GM19463 (cell line): ENCODE data around the gene RPS23.

Source experiments
- ATAC-seq: cut with Tn5 transposase; IDR thresholded peaks from one replicate; pipeline ENCODE4 v1.9.1; 2021; ENCODE audit warnings: mild to moderate bottlenecking, moderate library complexity; ENCODE audit not compliant: unreplicated experiment

Gene RPS23

GRCh38 chr5:82246960-82247574 is 31.1 kb downstream of the RPS23 start:
- no peak for ATAC-seq

DNA sequence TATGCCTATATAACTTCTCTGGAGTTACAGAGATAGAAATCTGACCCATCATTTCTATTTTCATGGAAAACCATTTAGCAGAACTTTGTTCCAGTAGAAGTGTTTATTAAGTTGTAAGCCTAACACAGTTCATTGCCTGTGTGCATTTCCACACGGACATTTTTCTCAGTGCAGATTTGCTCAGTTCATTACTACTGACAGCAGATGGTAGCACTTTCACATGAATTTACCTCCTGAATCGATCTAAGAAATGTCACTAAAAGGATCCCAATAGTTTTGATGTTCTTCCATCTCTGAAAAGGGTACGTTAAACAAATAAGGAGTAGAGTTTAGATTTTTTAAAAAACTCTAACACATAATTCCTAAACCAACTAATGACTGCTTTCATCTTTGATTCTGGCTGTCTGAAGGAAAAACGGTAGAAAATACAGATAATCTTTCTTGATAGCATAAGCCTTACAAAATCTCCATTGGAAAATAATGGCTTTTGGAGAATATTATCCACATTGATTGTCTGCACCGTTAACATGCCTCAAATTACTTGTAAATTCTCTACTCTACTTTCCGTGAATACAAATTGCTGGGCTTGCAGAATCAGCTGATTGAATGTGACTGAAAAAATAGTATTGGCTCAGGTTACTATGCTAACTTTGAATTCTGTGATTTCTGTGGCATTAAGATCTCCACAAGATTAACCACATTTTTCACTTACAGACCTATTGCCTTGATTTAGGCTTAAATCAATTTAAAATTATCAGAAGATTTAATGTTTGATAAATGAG is 33.1 kb downstream of the RPS23 start:
- ATAC-seq = no peak

DNA sequence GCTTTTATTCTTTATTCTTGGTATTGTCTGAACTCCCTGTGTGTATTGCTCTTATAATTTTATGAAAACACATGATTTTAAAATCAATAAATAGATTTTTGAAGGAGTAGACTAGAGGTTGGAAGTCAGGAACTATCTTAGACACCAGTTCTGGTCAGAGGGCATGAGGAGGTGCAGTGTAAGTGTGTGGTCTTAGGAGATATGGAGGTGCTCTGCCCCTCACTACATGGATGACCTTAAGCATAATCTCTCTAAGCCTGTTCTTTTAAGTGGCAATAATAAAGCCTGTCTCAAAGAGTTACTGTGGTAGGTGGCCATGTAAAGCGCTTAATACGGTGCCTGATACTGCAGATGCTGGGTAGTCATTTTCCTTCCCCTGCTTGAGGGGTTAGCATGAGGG is 34.0 kb downstream of the RPS23 start:
- no peak for ATAC-seq

GRCh38 chr5:82234885-82235284 is 43.3 kb downstream of the RPS23 start:
- ATAC-seq = no peak

DNA sequence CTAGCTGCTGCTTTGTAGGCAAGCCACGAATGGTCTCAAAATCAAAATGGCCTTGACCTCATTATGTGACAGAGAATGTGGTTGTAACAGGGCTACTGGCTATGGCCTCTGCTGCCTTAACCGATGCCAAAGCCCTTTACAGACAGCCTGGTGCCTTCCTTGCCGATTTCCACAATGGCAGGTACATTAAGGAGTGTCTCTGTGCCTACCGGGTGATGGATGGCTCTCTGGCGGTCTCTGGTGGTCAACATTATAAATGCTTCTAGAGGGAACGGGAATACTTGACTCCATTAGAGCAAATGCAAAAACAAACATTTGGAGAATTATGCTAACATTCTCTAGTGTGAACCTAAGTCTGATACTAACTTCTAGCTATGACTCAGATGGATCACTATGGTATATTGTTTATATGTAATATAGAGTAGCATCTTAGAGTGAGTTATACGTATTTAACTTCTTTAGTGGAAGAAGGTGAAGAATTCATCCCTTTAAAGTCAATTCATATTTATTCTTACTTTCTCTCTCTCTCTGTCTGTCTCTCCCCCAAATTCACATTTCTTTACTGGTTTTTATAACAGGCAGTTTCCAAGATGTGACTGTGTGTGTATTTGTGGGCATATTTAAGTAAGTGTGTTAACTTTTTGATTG is 52.5 kb downstream of the RPS23 start:
- ATAC-seq = peak; percentile 95
